Thyroid gland (tissue), 4 donors: ENCODE measurements around the gene MAP4. TPM values are rescaled to one million over a fixed set of nuclear protein-coding genes. Genes with fewer than 3 reads are reported as not detected.

Experiments
- DNase-seq, 2 donors: peaks; one replicate each; pipeline ENCODE4 v3.0.0-alpha.2; 2019
- H3K27ac ChIP-seq, 3 donors: fragments of 200-600 bp; sonication (generic); 1 replicate in 2 of 3; 2 replicates in 1 of 3; pipeline ENCODE4 v1.5.1; 2016 to 2019; ENCODE audit warnings: mild to moderate bottlenecking in 1 of 3, moderate library complexity in 1 of 3
- H3K27me3 ChIP-seq: fragments of 200-600 bp; sonication (generic); one replicate; pipeline ENCODE4 v1.5.1; 2019
- H3K36me3 ChIP-seq, 2 donors: fragments of 200-600 bp; sonication (generic); one replicate each; pipeline ENCODE4 v1.5.1; 2016 to 2019
- H3K4me1 ChIP-seq, 2 donors: fragments of 200-600 bp; sonication (generic); one replicate each; pipeline ENCODE4 v1.5.1; 2017 to 2019
- H3K4me3 ChIP-seq, 3 donors: fragments of 200-600 bp; sonication (generic); replicated peaks in 1 of 3; 1 replicate in 2 of 3; 2 replicates in 1 of 3; pipeline ENCODE4 v1.5.1; 2016; ENCODE audit warnings: mild to moderate bottlenecking in 1 of 3
- H3K9me3 ChIP-seq: fragments of 200-600 bp; sonication (generic); one replicate; pipeline ENCODE4 v1.5.1; 2017
- CTCF ChIP-seq, 6 experiments: fragments of 200-600 bp in 3 of 6; fragments of 450-650 bp in 3 of 6; sonication (generic) in 3 of 6; IDR thresholded peaks; one replicate each; pipeline ENCODE4 v1.5.1; 2016 to 2019; ENCODE audit warnings: antibody characterized with exemption in 6 of 6, mild to moderate bottlenecking in 2 of 6, inconsistent platforms in 1 of 6, moderate library complexity in 1 of 6
- POLR2A ChIP-seq, 2 donors: fragments of 450-650 bp; IDR thresholded peaks; one replicate each; pipeline ENCODE4 v1.6.1; 2017; ENCODE audit warnings: antibody characterized with exemption in 2 of 2, mild to moderate bottlenecking in 2 of 2, moderate library complexity in 1 of 2
- WGBS, 2 donors: methylation state at CpG; one replicate each; pipeline ENCODE4 v1.1.5; 2017; 5-methylcytosine and 5-hydroxymethylcytosine counted together
- intact Hi-C: fragments of 100-400 bp; cut with DNase I; formaldehyde crosslinking; loops from one replicate; pipeline ENCODE4 v1.15.1; 2023
- total RNA-seq, 4 donors: library from RNA; depleted of rRNA; stranded (reverse); fragments of >200 nt; gene quantifications; one replicate each; pipeline ENCODE4 v1.2.3, GENCODE V29; 2016

The MAP4 gene
- total RNA-seq, 4 donors from 2014 or later, result 75.5 to 103 (median 88.0) TPM

- TF ChIP-seq POLR2A (IDR thresholded peaks at IDR 0.05) (no peak), CTCF (IDR thresholded peaks at IDR 0.05) (no peak)
- Histone ChIP-seq H3K9me3 (no peaks in the 10 kb centered on the region), H3K27me3 (no peaks in the 10 kb centered on the region), H3K36me3 (peaks cover 32 to 39% of the 10 kb centered on the region in 2 donors), H3K27ac (no peak overlapping the region), H3K4me3 (no peak overlapping the region), H3K4me1 (no peaks in the 10 kb centered on the region)
- no peak for DNase-seq
- intact Hi-C loops, result no loop called here
- 87 to 88% methylated on average over 20 to 21 of the region's 21 CpGs for WGBS, 2 donors
These were observed 160.5 kb downstream of the MAP4 start for GRCh38 chr3:47855461-47856383.

DNA sequence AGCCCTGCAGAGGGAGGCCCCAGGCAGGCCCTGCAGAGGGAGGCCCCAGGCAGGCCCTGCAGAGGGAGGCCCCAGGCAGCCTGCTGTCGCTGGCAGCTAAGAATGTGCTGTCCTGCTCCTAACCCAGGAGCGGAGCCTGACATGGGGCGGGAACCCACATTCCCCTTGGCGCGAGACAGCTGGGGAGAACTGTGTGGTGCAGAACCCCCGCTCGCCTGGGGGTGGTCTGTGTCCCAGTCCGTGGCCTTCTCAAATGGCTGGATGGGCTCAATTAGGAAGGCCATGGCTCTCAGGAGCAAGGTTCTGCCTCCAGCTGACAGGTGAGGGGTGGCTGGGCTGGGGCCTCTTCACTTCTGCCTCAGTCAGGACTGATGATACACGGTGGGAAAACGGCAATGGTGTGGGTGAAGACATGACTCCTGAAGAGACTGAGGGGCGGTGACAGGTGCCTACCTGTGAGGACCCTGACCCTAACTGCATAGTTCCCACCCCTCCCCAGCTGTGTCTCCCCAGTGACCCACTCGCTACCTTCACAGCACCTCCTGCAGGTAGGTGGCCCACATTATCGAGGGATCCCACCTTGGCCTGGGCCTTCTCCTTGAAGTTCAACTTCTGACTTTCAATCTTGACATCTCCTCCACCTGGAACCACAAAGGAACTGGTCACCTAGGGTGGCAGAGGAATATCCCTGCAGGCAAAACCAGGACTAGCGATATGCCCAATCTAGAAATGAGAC, 161.3 kb downstream of the MAP4 start:
- no peak for DNase-seq

GRCh38 chr3:47854267-47854666, 161.9 kb downstream of the MAP4 start:
- Histone ChIP-seq H3K4me3 (no peak overlapping the region), H3K27me3 (no peaks in the 10 kb centered on the region), H3K27ac (no peak overlapping the region), H3K36me3 (peaks cover 45 to 52% of the 10 kb centered on the region in 2 donors), H3K9me3 (no peaks in the 10 kb centered on the region), H3K4me1 (no peaks in the 10 kb centered on the region)
- TF ChIP-seq CTCF (IDR thresholded peaks at IDR 0.05) (no peak), POLR2A (IDR thresholded peaks at IDR 0.05) (no peak)
- DNase-seq, result no peak
- WGBS, 2 donors, result 90 to 91% methylated on average over 11 of the region's 11 CpGs
- intact Hi-C loops, result no loop called here

More for the DNA sequence above, 161.3 kb downstream of the MAP4 start:
- Histone ChIP-seq H3K4me3 (no peak overlapping the region), H3K4me1 (no peaks in the 10 kb centered on the region), H3K27ac (no peak overlapping the region), H3K36me3 (peaks cover 38 to 46% of the 10 kb centered on the region in 2 donors), H3K27me3 (no peaks in the 10 kb centered on the region), H3K9me3 (no peaks in the 10 kb centered on the region)
- TF ChIP-seq CTCF (IDR thresholded peaks at IDR 0.05) (no peak), POLR2A (IDR thresholded peaks at IDR 0.05) (no peak)
- WGBS, 2 donors, result 87 to 99% methylated on average over 8 to 14 of the region's 14 CpGs
- intact Hi-C loops, result no loop called here

- WGBS, 2 donors, result 91 to 95% methylated on average over 26 to 29 of the region's 36 CpGs
- H3K36me3 ChIP-seq, result peaks cover 58 to 64% of the 10 kb centered on the region in 2 donors
- intact Hi-C loops, result no loop called here
These were observed 163.3 kb downstream of the MAP4 start for GRCh38 chr3:47852604-47853602.

More at GRCh38 chr3:47852604-47853602, 163.3 kb downstream of the MAP4 start:
- Histone ChIP-seq H3K4me3 (no peak overlapping the region), H3K27ac (no peak overlapping the region), H3K27me3 (no peaks in the 10 kb centered on the region), H3K4me1 (no peaks in the 10 kb centered on the region), H3K9me3 (no peaks in the 10 kb centered on the region)
- TF ChIP-seq POLR2A (IDR thresholded peaks at IDR 0.05), result no peak
- no peak for TF ChIP-seq CTCF (IDR thresholded peaks at IDR 0.05)
- DNase-seq, result no peak
